NCI-H1048 (cell line): ENCODE measurements around the gene C16orf54.
"Not testable (repeated sequence)": the region's sequence is repeated elsewhere in the genome, so short reads cannot be mapped to it uniquely, and the experiment has no call there.

ENCODE experiments used
- DNase-seq: peaks from one replicate; lab custom pipeline; 2025; lab: John Stamatoyannopoulos, UW

The C16orf54 gene

GRCh38 chr16:29767062-29767461 is 21.3 kb upstream of the C16orf54 start:
- DNase-seq: no peak

GRCh38 chr16:29766571-29766970 is 20.8 kb upstream of the C16orf54 start:
- no peak for DNase-seq

- no peak for DNase-seq
Measured at GRCh38 chr16:29765167-29766032, 19.6 kb upstream of the C16orf54 start.

DNA sequence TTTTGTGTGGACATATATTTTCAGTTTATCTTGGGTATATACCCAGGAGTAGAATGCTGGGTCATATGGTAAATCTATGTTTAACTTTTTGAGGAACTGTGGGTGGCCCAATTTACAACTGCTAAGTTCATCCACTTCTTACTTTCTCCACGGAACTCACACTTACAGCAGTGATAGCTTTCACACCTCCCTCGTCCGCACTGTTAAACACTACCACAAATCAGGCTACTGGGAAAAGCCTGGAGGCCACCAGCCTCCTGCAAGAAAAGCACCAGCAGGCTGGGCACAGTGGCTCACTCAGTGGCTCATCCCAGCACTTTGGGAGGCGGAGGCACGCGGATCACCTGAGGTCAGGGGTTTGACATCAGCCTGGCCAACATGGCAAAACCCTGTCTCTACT is 17.5 kb upstream of the C16orf54 start:
- DNase-seq: no peak

DNA sequence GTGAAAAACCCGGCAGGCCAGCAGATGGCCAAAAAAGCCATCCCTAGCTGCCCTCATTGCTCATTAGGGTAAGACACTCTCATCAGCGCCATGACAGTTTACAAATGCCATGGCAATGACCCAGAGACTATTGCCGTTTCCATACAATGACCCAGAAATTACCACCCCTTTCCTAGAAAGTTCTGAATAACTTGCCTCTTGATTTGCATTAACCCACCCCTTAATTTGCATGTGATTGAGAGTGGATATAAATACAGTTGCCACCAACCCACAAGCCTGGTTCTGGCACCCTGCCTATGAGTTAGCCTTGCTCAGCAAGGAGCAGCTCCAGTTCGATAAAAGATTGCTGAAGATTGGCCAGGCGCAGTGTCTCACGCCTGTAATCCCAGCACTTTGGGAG is 16.1 kb upstream of the C16orf54 start:
- peak; percentile 54 for DNase-seq

- DNase-seq: not testable (repeated sequence)
Measured at GRCh38 chr16:29761280-29761651, 15.5 kb upstream of the C16orf54 start.

DNA sequence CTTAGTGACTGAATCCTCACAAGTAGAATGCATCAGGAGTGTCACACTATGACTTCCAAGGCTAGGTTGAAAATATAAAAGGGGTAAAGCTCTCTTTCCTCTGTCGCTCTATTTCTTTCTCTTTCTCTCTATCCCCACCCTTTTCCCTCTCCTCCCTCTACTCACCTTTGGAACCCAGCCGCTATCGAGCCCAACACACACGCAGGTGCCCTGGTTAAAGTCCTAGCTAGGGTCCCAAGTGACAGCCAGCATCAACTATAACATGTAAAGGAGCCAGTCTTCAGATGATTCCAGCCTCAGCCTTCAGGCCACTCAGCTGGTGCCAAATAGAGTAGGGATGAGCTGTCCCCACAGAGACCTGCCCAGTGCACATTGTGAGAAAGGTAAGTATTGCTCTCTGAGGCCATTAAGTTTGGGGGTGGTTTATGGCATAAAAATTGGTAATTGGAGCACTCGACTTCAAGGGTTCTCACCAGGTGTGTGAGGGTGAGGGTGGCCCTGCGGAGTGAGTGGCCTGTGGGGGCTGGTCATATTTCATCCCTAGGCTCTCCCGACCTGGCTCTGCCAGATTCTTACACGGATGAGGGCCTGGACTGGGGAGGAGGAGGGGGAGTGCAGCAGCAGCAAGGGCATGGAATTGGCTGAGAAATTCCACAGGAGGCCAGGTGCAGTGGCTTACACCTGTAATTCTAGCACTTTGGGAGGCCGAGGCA is 14.9 kb upstream of the C16orf54 start:
- DNase-seq: no peak

DNA sequence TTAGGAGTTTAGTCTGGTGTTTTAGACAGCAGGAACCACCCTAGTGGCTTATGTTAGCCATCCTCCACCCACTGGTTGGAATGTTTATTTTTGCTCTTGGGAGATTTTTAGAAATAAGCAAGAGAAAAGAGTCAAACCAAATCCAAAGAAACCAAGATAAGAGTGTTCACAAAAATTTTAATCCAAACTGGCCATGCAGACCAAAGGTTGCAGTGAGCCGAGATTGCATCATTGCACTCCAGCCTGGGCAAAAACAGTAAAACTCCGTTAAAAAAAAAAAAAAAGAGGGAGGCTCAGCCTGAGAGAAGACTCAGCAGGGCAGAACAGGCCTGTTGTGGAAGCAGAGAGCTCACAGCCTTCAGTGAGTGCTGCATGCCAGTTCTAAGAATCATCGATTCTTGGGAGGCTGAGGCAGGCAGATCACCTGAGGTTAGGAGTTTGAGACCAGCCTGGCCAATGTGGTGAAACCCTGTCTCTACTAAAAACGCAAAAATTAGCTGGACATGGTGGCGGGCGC is 12.2 kb upstream of the C16orf54 start:
- DNase-seq: no peak

GRCh38 chr16:29757086-29757485 is 11.3 kb upstream of the C16orf54 start:
- DNase-seq: not testable (repeated sequence)

GRCh38 chr16:29756654-29757053 is 10.9 kb upstream of the C16orf54 start:
- no peak for DNase-seq

DNA sequence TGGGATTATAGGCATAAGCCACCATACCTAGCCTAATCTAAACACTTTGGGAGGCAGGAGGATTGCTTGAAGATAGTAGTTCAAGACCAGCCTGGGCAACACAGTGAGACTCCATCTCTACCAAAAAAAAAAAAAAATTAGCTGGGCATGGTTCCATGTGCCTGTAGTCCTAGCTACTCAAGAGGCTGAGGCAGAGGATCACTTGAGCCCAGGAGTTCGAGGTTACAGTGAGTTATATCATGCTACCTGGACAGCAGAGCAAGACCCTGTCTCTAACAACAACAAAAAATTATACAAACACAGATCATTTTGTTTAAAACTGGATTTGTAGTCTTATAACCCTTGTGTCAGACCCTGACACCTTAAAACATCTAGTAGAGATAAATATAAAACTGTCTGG is 7.7 kb upstream of the C16orf54 start:
- no peak for DNase-seq

GRCh38 chr16:29748760-29749149 is 3.0 kb upstream of the C16orf54 start:
- DNase-seq: not testable (repeated sequence)

DNA sequence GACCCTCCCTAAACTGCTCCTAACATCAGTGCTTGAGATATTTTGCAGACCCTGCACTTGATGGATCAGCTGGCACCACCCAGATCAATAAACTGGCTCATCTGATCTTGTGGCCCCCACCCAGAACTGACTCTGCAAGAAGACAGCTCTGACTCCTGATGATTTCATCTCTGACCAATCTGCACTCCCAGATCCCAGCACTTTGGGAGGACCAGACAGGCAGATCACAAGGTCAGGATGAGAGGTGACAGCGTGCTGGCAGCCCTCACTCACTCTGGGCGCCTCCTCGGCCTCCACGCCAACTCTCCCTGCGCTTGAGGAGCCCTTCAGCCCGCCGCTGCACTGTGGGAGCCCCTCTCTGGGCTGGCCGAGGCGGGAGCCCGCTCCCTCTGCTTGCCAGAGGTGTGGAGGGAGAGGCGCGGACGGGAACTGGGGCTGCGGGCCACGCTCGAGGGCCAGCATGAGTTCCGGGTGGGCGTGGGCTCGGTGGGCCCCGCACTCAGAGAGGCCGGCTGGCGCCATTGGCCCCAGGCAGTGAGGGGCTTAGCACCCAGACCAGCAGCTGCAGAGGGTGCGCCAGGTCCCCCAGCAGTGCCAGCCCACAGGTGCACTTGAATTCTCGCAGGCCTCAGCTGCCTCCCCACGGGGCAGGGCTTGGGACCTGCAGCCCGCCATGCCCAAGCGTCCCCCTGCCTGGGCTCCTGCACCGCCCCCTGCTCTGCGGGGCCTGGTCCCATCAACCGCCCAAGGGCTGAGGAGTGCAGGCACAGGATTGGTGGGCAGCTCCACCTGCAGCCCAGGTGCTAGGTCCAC is 2.4 kb upstream of the C16orf54 start:
- DNase-seq: no peak

DNA sequence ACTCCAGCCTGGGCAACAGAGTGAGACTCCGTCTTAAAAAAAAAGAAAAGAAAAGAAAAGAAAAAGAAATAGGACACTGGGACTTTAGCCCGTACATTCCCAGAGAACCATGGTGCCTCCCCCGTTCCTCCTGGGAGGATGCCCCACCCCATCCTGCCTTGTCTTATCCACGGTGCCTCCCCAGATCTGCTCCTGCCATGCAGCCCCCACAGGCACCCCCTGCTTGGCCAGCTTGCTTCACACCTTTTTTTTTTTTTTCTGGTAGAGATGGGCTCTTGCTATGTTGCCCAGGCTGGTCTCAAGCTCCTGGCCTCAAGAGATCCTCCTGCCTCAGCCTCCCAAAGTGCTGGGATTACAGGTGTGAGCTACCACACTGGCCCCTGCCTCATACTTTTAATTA is 728 bp upstream of the C16orf54 start:
- not testable (repeated sequence) for DNase-seq

- DNase-seq: no peak
Measured at GRCh38 chr16:29745121-29745852, 503 bp downstream of the C16orf54 start.

DNA sequence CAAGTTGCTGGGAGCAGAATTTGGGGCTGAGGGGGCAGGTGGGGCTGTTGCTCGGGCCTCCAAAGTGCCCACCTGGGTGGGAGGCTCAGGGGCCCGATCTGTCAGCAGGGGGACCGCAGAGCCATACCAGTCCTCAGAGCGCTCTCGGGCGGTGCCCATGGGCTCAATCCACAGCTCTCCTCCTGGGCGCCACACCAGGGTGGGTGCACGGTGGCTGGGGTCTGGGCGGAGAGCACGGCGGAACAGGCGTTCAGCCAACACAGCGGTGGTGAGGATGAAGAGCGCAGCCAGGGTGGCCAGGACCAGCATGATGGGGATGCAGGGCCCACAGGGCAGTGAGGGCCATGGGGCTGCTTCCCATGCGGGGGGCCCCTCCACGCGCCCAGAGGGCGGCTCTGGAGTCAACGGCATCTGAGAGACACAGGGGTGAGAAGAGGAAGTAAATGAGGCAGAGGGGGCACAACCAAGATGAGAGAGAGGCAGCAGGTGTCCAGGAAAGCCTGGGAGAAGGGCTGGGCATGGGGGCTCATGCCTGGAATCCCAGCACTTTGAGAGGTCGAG is 1.2 kb downstream of the C16orf54 start:
- DNase-seq: no peak

GRCh38 chr16:29743827-29744531 is 1.8 kb downstream of the C16orf54 start:
- no peak for DNase-seq

DNA sequence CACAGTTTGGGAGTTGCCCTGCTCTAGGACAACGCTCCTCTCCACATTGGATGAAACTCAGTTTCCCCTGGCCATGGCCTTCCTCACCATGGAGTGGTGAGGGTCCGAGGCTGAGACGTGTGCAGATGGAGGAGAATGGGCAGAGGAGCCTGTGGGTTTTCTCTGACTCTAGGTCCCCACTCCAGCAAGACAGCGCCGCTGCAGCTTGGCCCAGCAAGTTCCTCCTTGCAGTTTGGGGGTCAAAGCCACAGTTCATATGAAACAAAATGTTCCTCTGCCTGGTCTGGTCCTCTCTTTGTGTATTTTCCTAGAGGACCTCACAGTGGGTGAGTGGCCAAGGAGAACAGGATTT is 2.3 kb downstream of the C16orf54 start:
- DNase-seq: no peak

DNA sequence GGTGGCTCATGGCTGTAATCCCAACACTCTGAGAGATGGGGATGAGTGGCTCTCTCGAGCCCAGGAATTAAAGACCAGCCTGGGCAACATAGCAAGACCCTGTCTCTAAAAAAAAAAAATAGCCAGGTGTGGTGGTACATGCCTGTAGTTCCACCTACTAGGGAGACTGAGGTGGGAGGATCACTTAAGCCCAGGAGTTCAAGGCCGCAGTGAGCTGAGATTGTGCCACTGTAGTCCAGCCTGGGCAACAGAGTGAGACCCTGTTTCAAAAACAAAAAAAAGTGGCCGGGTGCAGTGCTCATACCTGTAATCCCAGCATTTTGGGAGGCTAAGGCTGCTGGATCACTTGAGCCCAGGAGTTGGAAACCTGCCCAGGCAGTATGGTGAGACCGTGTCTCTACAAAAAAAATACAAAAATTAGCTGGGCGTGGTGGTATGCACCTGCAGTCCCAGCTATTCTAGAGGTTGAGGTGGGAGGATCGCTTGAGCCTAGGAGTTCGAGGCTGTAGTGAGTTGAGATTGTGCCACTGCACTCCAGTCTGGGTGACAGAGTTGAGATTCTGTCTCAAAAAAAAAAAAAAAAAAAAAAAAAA is 3.0 kb downstream of the C16orf54 start:
- DNase-seq: no peak

DNA sequence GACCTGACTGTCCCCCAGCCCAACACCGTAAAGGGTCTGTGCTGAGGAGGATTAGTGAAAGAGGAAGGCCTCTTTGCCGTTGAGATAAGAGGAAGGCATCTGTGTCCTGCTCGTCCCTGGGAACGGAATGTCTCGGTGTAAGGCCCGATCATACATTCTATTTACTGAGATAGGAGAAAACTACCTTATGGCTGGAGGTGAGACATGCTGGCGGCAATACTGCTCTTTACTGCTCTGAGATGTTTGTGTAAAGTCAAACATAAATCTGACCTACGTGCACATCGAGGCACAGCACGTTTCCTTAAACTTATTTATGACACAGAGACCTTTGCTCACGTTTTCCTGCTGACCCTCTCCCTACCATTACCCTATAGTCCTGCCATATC is 5.2 kb downstream of the C16orf54 start:
- DNase-seq: not testable (repeated sequence)
